Measurements from ENCODE around the gene ZNF324. TPM values are rescaled to one million over a fixed set of nuclear protein-coding genes. Genes with fewer than 3 reads are reported as not detected.
A peak's percentile ranks its signal among the peaks of the same experiment; 100 is the strongest.

ZNF324 gene
- total and polyA plus RNA-seq, 2 of the 13 experiments (the other 11 are each of a cell fraction or from before 2014, with no cell fraction given), result 1.1 to 4.7 TPM

DNA sequence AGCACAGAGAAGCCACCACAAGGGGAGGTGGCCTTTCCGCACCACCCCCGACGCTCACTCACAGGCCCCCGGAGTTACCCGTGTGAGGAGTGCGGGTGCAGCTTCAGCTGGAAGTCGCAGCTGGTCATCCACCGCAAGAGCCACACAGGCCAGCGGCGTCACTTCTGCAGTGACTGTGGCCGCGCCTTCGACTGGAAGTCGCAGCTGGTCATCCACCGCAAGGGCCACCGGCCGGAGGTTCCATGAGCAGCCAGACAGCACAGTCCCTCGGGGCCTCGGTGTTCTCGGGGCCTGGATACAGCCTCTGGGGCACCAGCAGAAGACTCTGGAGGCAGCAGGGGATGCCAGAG is 13.6 kb downstream of the ZNF324 start:
- ChIA-PET CTCF (ENCODE audit: low intra/inter-chr PET ratio, low total read pairs) (no interaction called here), POLR2A (no interaction called here)
- BruUV-seq (replicated peaks), result no TSS peak
- DNase-seq (ENCODE audit: low spot score) (no peak), FAIRE-seq (no peak), ATAC-seq (no peak)
- Histone ChIP-seq H3K4me1 (ENCODE audit: insufficient read depth, low read length) (peaks cover 11% of the 10 kb centered on the region), H3K27ac (ENCODE audit: extremely low read length, insufficient read depth, low read length) (no peak overlapping the region), H3K27me3 (ENCODE audit: control insufficient read depth in 1 of 2, insufficient read depth in 2 of 2, low read length in 2 of 2) (no peaks in the 10 kb centered on the region), H4K20me1 (ENCODE audit: insufficient read depth, low read length) (no peaks in the 10 kb centered on the region), H3K9me3 (ENCODE audit: low read length) (no peaks in the 10 kb centered on the region), H2AFZ (ENCODE audit: low read length) (no peak overlapping the region), H3K36me3 (replicated peaks in 1 of 2; ENCODE audit: control insufficient read depth in 1 of 2, insufficient read depth in 2 of 2, low read length in 2 of 2) (peaks cover 1 to 18% of the 10 kb centered on the region in 2 experiments; a peak in 2 of 5 replicates), H3K9ac (ENCODE audit: insufficient read depth, low read depth, low read length) (no peak overlapping the region), H3K4me3 (replicated peaks in 1 of 3; ENCODE audit: insufficient read depth in 1 of 3, low read depth in 2 of 3, low read length in 3 of 3) (no peak overlapping the region), H3K4me2 (ENCODE audit: low read depth, low read length) (no peak overlapping the region), H3K79me2 (ENCODE audit: insufficient read depth, low read length) (no peaks in the 10 kb centered on the region)
- in situ Hi-C loops (cut with HindIII; ENCODE audit: extremely low pct_ligation_motif_present, low pct_unique_long_range_greater_than_20kb) (no loop called here), intact Hi-C loops (cut with micrococcal nuclease; ENCODE audit: unreplicated experiment) (no loop called here)
- TF ChIP-seq ZNF792 (CRISPR knock-in tag; IDR thresholded peaks at IDR 0.05) (no peak), SRSF1 (optimal IDR thresholded peaks at IDR 0.05; ENCODE audit: low read depth, low read length) (no peak), AGO2 (optimal IDR thresholded peaks at IDR 0.05; ENCODE audit: low read depth, low read length) (peak; percentile 66), HMG20A (CRISPR knock-in tag; IDR thresholded peaks at IDR 0.05; ENCODE audit: borderline replicate concordance) (no peak), MAFF (IDR thresholded peaks at IDR 0.05; ENCODE audit: low read depth, low read length) (no peak)
- WGBS (ENCODE audit: low lambda C conversion rate), result no CpG with 5 or more reads among the region's 20 CpGs

DNA sequence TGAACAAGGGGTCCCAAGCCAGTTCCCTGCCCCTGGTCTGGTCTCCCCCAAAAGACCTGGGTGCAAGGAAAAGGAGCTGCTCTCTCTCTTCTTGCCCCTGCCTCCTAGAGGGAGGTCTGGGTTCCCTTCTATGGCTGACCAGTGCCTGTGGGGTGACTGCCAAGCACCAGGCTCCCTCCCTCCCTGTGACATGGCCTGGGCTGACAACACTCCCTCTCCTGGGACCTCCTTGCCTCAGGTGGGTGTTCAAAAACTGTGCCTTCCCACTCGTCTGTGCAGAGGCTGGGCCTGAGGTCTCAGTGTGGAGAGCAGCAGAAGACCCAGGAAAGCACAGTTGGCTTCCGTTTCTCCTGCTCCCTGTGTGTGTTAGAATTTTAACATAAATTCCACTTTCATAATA is 14.0 kb downstream of the ZNF324 start:
- ChIA-PET CTCF (ENCODE audit: low intra/inter-chr PET ratio, low total read pairs) (no interaction called here), POLR2A (no interaction called here)
- ATAC-seq (no peak), DNase-seq (ENCODE audit: low spot score) (no peak), FAIRE-seq (no peak)
- Histone ChIP-seq H3K4me1 (ENCODE audit: insufficient read depth, low read length) (peaks cover 10% of the 10 kb centered on the region), H2AFZ (ENCODE audit: low read length) (no peak overlapping the region), H3K4me2 (ENCODE audit: low read depth, low read length) (no peak overlapping the region), H3K9ac (ENCODE audit: insufficient read depth, low read depth, low read length) (no peak overlapping the region), H3K9me3 (ENCODE audit: low read length) (no peaks in the 10 kb centered on the region), H3K27me3 (ENCODE audit: control insufficient read depth in 1 of 2, insufficient read depth in 2 of 2, low read length in 2 of 2) (no peaks in the 10 kb centered on the region), H3K4me3 (replicated peaks in 1 of 3; ENCODE audit: insufficient read depth in 1 of 3, low read depth in 2 of 3, low read length in 3 of 3) (no peak overlapping the region), H3K27ac (ENCODE audit: extremely low read length, insufficient read depth, low read length) (no peak overlapping the region), H3K79me2 (ENCODE audit: insufficient read depth, low read length) (no peaks in the 10 kb centered on the region), H4K20me1 (ENCODE audit: insufficient read depth, low read length) (no peaks in the 10 kb centered on the region), H3K36me3 (replicated peaks in 1 of 2; ENCODE audit: control insufficient read depth in 1 of 2, insufficient read depth in 2 of 2, low read length in 2 of 2) (peaks cover 1 to 18% of the 10 kb centered on the region in 2 experiments; a peak in 2 of 5 replicates)
- in situ Hi-C loops (cut with HindIII; ENCODE audit: extremely low pct_ligation_motif_present, low pct_unique_long_range_greater_than_20kb), result no loop called here
- intact Hi-C loops (cut with micrococcal nuclease; ENCODE audit: unreplicated experiment), result no loop called here
- no TSS peak for BruUV-seq (replicated peaks)
- WGBS (ENCODE audit: low lambda C conversion rate), result 100% methylated on average over 1 of the region's 2 CpGs
- TF ChIP-seq TBL1XR1 (IDR thresholded peaks at IDR 0.05; ENCODE audit: borderline replicate concordance, low read length, partially characterized antibody), result no peak
- TF ChIP-seq FOSL1 (CRISPR knock-in tag; IDR thresholded peaks at IDR 0.05; ENCODE audit: borderline replicate concordance), result no peak
- TF ChIP-seq EZH2 (conservative IDR thresholded peaks at IDR 0.05; ENCODE audit: low read depth, low read length), result no peak
- TF ChIP-seq, protein P1, sequence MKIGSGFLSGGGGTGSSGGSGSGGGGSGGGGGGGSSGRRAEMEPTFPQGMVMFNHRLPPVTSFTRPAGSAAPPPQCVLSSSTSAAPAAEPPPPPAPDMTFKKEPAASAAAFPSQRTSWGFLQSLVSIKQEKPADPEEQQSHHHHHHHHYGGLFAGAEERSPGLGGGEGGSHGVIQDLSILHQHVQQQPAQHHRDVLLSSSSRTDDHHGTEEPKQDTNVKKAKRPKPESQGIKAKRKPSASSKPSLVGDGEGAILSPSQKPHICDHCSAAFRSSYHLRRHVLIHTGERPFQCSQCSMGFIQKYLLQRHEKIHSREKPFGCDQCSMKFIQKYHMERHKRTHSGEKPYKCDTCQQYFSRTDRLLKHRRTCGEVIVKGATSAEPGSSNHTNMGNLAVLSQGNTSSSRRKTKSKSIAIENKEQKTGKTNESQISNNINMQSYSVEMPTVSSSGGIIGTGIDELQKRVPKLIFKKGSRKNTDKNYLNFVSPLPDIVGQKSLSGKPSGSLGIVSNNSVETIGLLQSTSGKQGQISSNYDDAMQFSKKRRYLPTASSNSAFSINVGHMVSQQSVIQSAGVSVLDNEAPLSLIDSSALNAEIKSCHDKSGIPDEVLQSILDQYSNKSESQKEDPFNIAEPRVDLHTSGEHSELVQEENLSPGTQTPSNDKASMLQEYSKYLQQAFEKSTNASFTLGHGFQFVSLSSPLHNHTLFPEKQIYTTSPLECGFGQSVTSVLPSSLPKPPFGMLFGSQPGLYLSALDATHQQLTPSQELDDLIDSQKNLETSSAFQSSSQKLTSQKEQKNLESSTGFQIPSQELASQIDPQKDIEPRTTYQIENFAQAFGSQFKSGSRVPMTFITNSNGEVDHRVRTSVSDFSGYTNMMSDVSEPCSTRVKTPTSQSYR (CRISPR knock-in tag; IDR thresholded peaks at IDR 0.05; ENCODE audit: borderline replicate concordance), result no peak
- TF ChIP-seq, protein P2, sequence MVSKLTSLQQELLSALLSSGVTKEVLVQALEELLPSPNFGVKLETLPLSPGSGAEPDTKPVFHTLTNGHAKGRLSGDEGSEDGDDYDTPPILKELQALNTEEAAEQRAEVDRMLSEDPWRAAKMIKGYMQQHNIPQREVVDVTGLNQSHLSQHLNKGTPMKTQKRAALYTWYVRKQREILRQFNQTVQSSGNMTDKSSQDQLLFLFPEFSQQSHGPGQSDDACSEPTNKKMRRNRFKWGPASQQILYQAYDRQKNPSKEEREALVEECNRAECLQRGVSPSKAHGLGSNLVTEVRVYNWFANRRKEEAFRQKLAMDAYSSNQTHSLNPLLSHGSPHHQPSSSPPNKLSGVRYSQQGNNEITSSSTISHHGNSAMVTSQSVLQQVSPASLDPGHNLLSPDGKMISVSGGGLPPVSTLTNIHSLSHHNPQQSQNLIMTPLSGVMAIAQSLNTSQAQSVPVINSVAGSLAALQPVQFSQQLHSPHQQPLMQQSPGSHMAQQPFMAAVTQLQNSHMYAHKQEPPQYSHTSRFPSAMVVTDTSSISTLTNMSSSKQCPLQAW (CRISPR knock-in tag; IDR thresholded peaks at IDR 0.05), result no peak
- TF ChIP-seq U2AF2 (IDR thresholded peaks at IDR 0.05; ENCODE audit: low read depth, low read length), result no peak
- no peak for TF ChIP-seq HDAC1 (CRISPR knock-in tag; IDR thresholded peaks at IDR 0.05)
